Measurements from ENCODE around the gene EMP2. TPM values are rescaled to one million over a fixed set of nuclear protein-coding genes. Genes with fewer than 3 reads are reported as not detected.

EMP2 gene
- total RNA-seq, 2 donors from 2014 or later: 19.0 to 20.7 TPM

- 89 to 96% methylated on average over 3 of the region's 3 CpGs for WGBS, 2 experiments (ENCODE audit: insufficient coverage in 1 of 2, insufficient read length in 1 of 2)
- no peaks in the 10 kb centered on the region for H3K4me1 ChIP-seq (ENCODE audit: control insufficient read depth, insufficient read depth, low read length)
- H3K4me3 Mint-ChIP-seq: no peak overlapping the region
These were observed 7.8 kb downstream of the EMP2 start for GRCh38 chr16:10572611-10573010.

GRCh38 chr16:10571354-10571753 lies 9.0 kb downstream of the EMP2 start:
- no peak overlapping the region for H3K27ac ChIP-seq (ENCODE audit: low read depth, low read length)
- H3K36me3 ChIP-seq (ENCODE audit: control insufficient read depth, insufficient read depth, low read length): no peaks in the 10 kb centered on the region
- TF ChIP-seq CTCF (conservative IDR thresholded peaks at IDR 0.05): no peak
- WGBS, 2 experiments (ENCODE audit: insufficient coverage in 1 of 2, insufficient read length in 1 of 2): 58 to 64% methylated on average over 4 to 5 of the region's 5 CpGs
- Mint-ChIP-seq H3K4me3 (no peak overlapping the region), H3K9me3 (no peaks in the 10 kb centered on the region), H3K4me1 (no peaks in the 10 kb centered on the region), H3K27ac (no peak overlapping the region), H3K36me3 (ENCODE audit: low read depth) (no peaks in the 10 kb centered on the region), H3K27me3 (ENCODE audit: insufficient read depth) (no peaks in the 10 kb centered on the region)
- H3K4me3 ChIP-seq (ENCODE audit: low read length): no peak overlapping the region
- H3K9ac ChIP-seq (ENCODE audit: extremely low read depth, low read length, poor library complexity, severe bottlenecking): no peak overlapping the region
- H3K9me3 ChIP-seq (ENCODE audit: control insufficient read depth, low read length): no peaks in the 10 kb centered on the region
- no peaks in the 10 kb centered on the region for H3K4me1 ChIP-seq (ENCODE audit: control insufficient read depth, insufficient read depth, low read length)
- no peaks in the 10 kb centered on the region for H3K27me3 ChIP-seq (ENCODE audit: control insufficient read depth, insufficient read depth, low read length, poor library complexity, severe bottlenecking)
- no peak for DNase-seq

More at GRCh38 chr16:10572611-10573010, 7.8 kb downstream of the EMP2 start:
- TF ChIP-seq CTCF (conservative IDR thresholded peaks at IDR 0.05): no peak
- no peak for DNase-seq
- no peaks in the 10 kb centered on the region for H3K9me3 Mint-ChIP-seq
- no peaks in the 10 kb centered on the region for H3K27me3 Mint-ChIP-seq (ENCODE audit: insufficient read depth)
- no peak overlapping the region for H3K27ac ChIP-seq (ENCODE audit: low read depth, low read length)
- H3K4me1 Mint-ChIP-seq: peaks cover 9% of the 10 kb centered on the region
- H3K36me3 ChIP-seq (ENCODE audit: control insufficient read depth, insufficient read depth, low read length): no peaks in the 10 kb centered on the region
- H3K27ac Mint-ChIP-seq: no peak overlapping the region
- no peaks in the 10 kb centered on the region for H3K9me3 ChIP-seq (ENCODE audit: control insufficient read depth, low read length)
- H3K27me3 ChIP-seq (ENCODE audit: control insufficient read depth, insufficient read depth, low read length, poor library complexity, severe bottlenecking): no peaks in the 10 kb centered on the region
- H3K9ac ChIP-seq (ENCODE audit: extremely low read depth, low read length, poor library complexity, severe bottlenecking): no peak overlapping the region
- no peak overlapping the region for H3K4me3 ChIP-seq (ENCODE audit: low read length)
- no peaks in the 10 kb centered on the region for H3K36me3 Mint-ChIP-seq (ENCODE audit: low read depth)

- H3K9me3 Mint-ChIP-seq: peaks cover 9% of the 10 kb centered on the region
- WGBS, 2 experiments (ENCODE audit: insufficient coverage in 1 of 2, insufficient read length in 1 of 2): 88 to 95% methylated on average over 7 of the region's 8 CpGs
- no peaks in the 10 kb centered on the region for H3K36me3 ChIP-seq (ENCODE audit: control insufficient read depth, insufficient read depth, low read length)
These were observed 10.8 kb downstream of the EMP2 start for GRCh38 chr16:10569621-10570020.

More at GRCh38 chr16:10569621-10570020, 10.8 kb downstream of the EMP2 start:
- no peak for DNase-seq
- Mint-ChIP-seq H3K4me1 (no peaks in the 10 kb centered on the region), H3K27me3 (ENCODE audit: insufficient read depth) (peaks cover 3% of the 10 kb centered on the region), H3K36me3 (ENCODE audit: low read depth) (peaks cover 5% of the 10 kb centered on the region), H3K4me3 (no peak overlapping the region), H3K27ac (no peak overlapping the region)
- Histone ChIP-seq H3K9me3 (ENCODE audit: control insufficient read depth, low read length) (peaks cover under 1% of the 10 kb centered on the region), H3K4me3 (ENCODE audit: low read length) (no peak overlapping the region), H3K9ac (ENCODE audit: extremely low read depth, low read length, poor library complexity, severe bottlenecking) (no peak overlapping the region), H3K27me3 (ENCODE audit: control insufficient read depth, insufficient read depth, low read length, poor library complexity, severe bottlenecking) (no peaks in the 10 kb centered on the region), H3K4me1 (ENCODE audit: control insufficient read depth, insufficient read depth, low read length) (no peaks in the 10 kb centered on the region), H3K27ac (ENCODE audit: low read depth, low read length) (no peak overlapping the region)
- TF ChIP-seq CTCF (conservative IDR thresholded peaks at IDR 0.05): no peak
